Coronary artery (tissue), 2 donors: ENCODE data around the gene PCDHB10.
"Not testable (repeated sequence)": the region's sequence is repeated elsewhere in the genome, so short reads cannot be mapped to it uniquely, and the experiment has no call there.

Experiments
- DNase-seq: peaks from one replicate; pipeline ENCODE4 v3.0.0-alpha.2; 2017; ENCODE audit warnings: low spot score
- H3K27ac ChIP-seq, 2 donors: fragments of 200-600 bp; sonication (generic); one replicate each; pipeline ENCODE4 v1.5.1; 2016 to 2019
- H3K4me3 ChIP-seq: fragments of 200-600 bp; sonication (generic); 2 replicates; pipeline ENCODE4 v1.5.1; 2016; ENCODE audit warnings: mild to moderate bottlenecking, moderate library complexity
- CTCF ChIP-seq: fragments of 200-600 bp; sonication (generic); IDR thresholded peaks from one replicate; pipeline ENCODE4 v1.5.1; 2019; ENCODE audit warnings: antibody characterized with exemption

Gene PCDHB10

GRCh38 chr5:141192110-141192725 lies at the start of gene PCDHB10:
TSS of gene PCDHB10 (plus strand) at chr5:141192353. CDS start at chr5:141192553, 200 bp downstream.
- no peak within 1 kb of the TSS for H3K27ac ChIP-seq
- peak within 1 kb of the TSS; percentile 38 for H3K4me3 ChIP-seq
- no peak for TF ChIP-seq CTCF
- DNase-seq, result no peak

- no peak for TF ChIP-seq CTCF
- DNase-seq, result no peak
- H3K4me3 ChIP-seq, result peak within 1 kb of the TSS; percentile 54
- H3K27ac ChIP-seq, result no peak within 1 kb of the TSS
Observed at GRCh38 chr5:141149812-141150211, 42.3 kb upstream of the PCDHB10 start, which contains the start of gene PCDHB6. TSS of gene PCDHB6 (plus strand) at chr5:141150057. CDS start at chr5:141150258, 201 bp downstream.

GRCh38 chr5:141150224-141150992 lies 41.7 kb upstream of the PCDHB10 start:
- no peak for TF ChIP-seq CTCF
- Histone ChIP-seq H3K27ac (no peak overlapping the region), H3K4me3 (peak overlapping the region; percentile 54)
- DNase-seq, result no peak

GRCh38 chr5:141150993-141151325 lies 41.2 kb upstream of the PCDHB10 start:
- peak overlapping the region; percentile 54 for H3K4me3 ChIP-seq
- H3K27ac ChIP-seq, result no peak overlapping the region

GRCh38 chr5:141151632-141152031 lies 40.5 kb upstream of the PCDHB10 start:
- not testable (repeated sequence) for H3K4me3 ChIP-seq, H3K27ac ChIP-seq, DNase-seq

More at GRCh38 chr5:141150993-141151325, 41.2 kb upstream of the PCDHB10 start:
- no peak for DNase-seq
- no peak for TF ChIP-seq CTCF

GRCh38 chr5:141152096-141152495 lies 40.1 kb upstream of the PCDHB10 start:
- DNase-seq, H3K27ac ChIP-seq, H3K4me3 ChIP-seq: not testable (repeated sequence)

GRCh38 chr5:141155540-141156374 lies 36.4 kb upstream of the PCDHB10 start:
- no peak overlapping the region for H3K27ac ChIP-seq
- no peak overlapping the region for H3K4me3 ChIP-seq
- TF ChIP-seq CTCF, result no peak
- DNase-seq, result no peak

- H3K4me3 ChIP-seq, DNase-seq: not testable (repeated sequence)
Observed at GRCh38 chr5:141157356-141157755, 34.8 kb upstream of the PCDHB10 start.

GRCh38 chr5:141157901-141158300 lies 34.3 kb upstream of the PCDHB10 start:
- not testable (repeated sequence) for DNase-seq, H3K4me3 ChIP-seq

More at GRCh38 chr5:141157356-141157755, 34.8 kb upstream of the PCDHB10 start:
- H3K27ac ChIP-seq, result not testable (repeated sequence)

More at GRCh38 chr5:141157901-141158300, 34.3 kb upstream of the PCDHB10 start:
- H3K27ac ChIP-seq, result not testable (repeated sequence)
